LoVo (cell line): Measurements from ENCODE around the gene MAPKAP1.
A peak's percentile ranks its signal among the peaks of the same experiment; 100 is the strongest.

Experiments
- DNase-seq: peaks from one replicate; pipeline ENCODE4 v3.0.0-alpha.2; 2016; ENCODE audit warnings: low spot score

MAPKAP1 gene

GRCh38 chr9:125513668-125514413 is 193.2 kb downstream of the MAPKAP1 start:
- peak; percentile 73 for DNase-seq

DNA sequence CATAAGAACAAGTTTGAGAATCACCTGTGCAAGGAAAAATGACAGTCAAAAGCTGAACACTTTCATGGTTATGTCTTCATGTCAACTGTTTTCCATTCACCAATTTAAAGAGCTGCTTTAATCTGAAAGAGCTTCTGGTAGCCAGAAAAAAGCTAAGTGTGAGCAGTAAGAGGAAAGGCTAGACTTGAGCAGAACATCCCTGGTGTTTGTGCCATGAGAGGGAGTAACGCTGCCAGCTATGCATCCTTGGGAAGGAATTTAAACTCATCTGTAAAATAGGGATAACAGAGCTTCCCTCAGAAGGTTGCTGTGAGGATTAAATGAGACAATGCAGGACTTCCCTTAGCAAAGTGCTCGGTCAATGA is 193.7 kb downstream of the MAPKAP1 start:
- DNase-seq: no peak

- DNase-seq: peak; percentile 22
Measured at GRCh38 chr9:125511789-125512660, 195.0 kb downstream of the MAPKAP1 start.

GRCh38 chr9:125510980-125511379 is 196.0 kb downstream of the MAPKAP1 start:
- DNase-seq: no peak

DNA sequence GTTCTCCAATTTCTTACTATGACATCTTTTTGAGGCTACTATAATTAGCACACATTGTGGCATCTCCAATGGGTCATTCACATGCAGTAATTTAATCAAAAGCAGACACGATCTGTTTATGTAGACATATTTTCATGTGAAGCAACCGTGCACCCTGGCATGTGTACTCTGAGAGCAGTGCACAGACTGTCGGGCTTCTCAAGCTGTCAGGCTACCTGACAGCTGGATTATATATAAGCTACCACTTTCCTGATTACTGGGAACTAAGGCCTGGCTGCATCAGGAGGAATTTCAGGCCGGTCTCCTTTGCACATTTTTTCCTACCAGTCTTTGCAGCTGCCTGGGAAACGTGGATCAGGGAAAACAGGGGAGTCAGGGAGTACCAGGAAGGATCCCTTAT is 197.5 kb downstream of the MAPKAP1 start:
- DNase-seq: no peak

DNA sequence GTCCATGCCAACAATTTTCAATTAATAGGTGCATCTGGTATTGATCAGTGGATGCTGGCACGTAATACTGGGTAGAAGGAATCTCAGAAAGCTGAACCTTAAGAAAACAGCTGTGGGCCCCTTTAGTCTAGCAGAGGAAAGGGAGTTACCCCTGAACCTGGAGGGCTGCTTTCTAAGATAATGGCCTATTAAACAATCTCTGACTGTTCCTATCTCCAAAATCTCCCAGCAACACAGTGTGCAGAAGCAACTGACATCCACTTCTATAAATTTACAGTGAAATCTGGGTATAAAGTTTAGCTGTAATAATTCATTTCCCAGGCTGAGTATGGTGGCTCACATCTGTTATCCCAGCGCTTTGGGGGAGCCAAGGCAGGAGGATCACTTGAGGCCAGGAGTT is 198.8 kb downstream of the MAPKAP1 start:
- DNase-seq: no peak

- no peak for DNase-seq
Measured at GRCh38 chr9:125507226-125507625, 199.8 kb downstream of the MAPKAP1 start.

- DNase-seq: no peak
Measured at GRCh38 chr9:125505988-125506438, 201.0 kb downstream of the MAPKAP1 start.

- no peak for DNase-seq
Measured at GRCh38 chr9:125504616-125505015, 202.4 kb downstream of the MAPKAP1 start.

DNA sequence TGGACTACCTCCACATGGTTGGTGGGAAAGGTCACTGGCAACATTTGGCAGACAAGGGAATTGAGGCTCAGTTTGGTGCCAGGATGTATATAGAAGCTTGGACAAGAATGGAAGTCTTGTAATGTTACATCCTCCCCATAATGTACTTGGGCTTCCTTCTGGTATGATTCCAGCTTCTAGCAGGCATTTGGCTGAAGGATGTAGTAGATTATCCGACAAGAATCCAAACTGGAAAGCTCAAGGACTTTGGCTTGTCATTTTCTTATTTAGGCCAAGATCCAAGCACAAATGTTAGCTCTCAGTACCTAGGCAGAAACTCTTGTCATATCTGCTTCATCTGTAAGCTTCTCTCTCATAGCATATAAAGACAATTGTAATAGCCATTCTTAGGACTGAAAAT is 209.1 kb downstream of the MAPKAP1 start:
- no peak for DNase-seq

GRCh38 chr9:125497478-125497877 is 209.5 kb downstream of the MAPKAP1 start:
- no peak for DNase-seq

DNA sequence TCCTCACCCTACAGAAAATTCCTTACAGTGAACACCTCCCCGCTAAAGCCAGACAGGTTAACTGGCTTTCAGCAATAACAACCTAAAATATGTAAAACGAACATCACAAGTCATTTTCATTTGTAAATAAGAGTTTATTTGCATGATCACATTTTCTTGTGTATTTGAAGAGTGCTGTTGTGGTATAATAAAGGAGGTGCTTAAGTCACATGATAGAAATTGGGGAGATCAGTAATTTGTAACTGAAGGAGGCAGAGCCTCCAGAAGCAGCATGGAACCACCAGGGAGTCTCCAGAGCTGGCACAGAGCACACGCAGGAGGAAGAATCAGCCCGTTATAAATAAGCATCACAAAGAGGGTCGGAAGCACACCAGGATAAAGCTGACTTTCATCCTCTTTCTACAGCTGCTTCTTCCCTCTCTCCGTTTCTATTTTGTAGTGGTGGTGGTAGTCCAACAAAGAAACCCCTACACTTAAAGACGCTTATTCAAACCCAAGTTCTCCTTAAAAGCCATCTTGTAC is 210.6 kb downstream of the MAPKAP1 start:
- no peak for DNase-seq

- DNase-seq: no peak
Measured at GRCh38 chr9:125495172-125496119, 211.6 kb downstream of the MAPKAP1 start.

DNA sequence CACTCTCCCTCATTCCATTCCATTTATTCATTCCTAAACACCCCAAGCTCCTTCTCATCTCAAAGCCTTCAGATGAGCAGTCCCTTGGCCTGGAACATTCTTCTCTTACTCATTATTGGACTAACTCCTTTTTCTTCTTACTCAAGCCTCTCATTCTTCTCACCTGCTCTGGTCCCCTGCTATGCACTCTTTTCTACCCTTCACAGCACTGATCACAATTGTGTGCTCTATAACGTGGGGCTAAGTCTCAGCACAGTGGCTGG is 212.4 kb downstream of the MAPKAP1 start:
- no peak for DNase-seq

- DNase-seq: no peak
Measured at GRCh38 chr9:125493881-125494652, 212.9 kb downstream of the MAPKAP1 start.

GRCh38 chr9:125493384-125493783 is 213.6 kb downstream of the MAPKAP1 start:
- DNase-seq: peak; percentile 7

DNA sequence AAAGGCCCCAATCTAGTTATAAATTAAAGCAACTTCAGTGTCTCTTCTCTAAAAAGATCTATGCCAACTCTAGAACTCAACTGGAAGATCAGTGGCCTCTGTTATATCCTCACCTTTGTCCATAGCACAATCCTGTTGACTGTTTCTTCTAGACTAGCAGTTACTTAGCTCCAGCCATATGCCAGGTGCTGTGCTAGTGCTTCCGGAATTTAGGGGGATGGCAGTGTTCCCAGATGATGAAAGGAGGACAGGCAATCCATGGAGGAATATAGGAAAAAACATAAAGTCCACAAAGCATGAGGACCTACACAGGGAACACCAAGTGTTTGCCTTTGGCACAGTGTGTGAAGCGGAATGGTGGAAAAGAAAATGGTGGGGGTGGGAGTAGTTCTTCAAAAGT is 214.3 kb downstream of the MAPKAP1 start:
- no peak for DNase-seq

GRCh38 chr9:125487842-125488241 is 219.2 kb downstream of the MAPKAP1 start:
- no peak for DNase-seq

GRCh38 chr9:125486576-125486975 is 220.4 kb downstream of the MAPKAP1 start:
- no peak for DNase-seq

- DNase-seq: no peak
Measured at GRCh38 chr9:125486152-125486508, 220.9 kb downstream of the MAPKAP1 start.

- DNase-seq: no peak
Measured at GRCh38 chr9:125485471-125486151, 221.4 kb downstream of the MAPKAP1 start.
